Measurements from ENCODE around the gene GOLPH3L.
"Not testable (repeated sequence)": the region's sequence is repeated elsewhere in the genome, so short reads cannot be mapped to it uniquely, and the experiment has no call there.

Gene GOLPH3L
- 10.7 reads per million, percentile 33 among the genes with 10 or more reads in this experiment for total RNA-seq

DNA sequence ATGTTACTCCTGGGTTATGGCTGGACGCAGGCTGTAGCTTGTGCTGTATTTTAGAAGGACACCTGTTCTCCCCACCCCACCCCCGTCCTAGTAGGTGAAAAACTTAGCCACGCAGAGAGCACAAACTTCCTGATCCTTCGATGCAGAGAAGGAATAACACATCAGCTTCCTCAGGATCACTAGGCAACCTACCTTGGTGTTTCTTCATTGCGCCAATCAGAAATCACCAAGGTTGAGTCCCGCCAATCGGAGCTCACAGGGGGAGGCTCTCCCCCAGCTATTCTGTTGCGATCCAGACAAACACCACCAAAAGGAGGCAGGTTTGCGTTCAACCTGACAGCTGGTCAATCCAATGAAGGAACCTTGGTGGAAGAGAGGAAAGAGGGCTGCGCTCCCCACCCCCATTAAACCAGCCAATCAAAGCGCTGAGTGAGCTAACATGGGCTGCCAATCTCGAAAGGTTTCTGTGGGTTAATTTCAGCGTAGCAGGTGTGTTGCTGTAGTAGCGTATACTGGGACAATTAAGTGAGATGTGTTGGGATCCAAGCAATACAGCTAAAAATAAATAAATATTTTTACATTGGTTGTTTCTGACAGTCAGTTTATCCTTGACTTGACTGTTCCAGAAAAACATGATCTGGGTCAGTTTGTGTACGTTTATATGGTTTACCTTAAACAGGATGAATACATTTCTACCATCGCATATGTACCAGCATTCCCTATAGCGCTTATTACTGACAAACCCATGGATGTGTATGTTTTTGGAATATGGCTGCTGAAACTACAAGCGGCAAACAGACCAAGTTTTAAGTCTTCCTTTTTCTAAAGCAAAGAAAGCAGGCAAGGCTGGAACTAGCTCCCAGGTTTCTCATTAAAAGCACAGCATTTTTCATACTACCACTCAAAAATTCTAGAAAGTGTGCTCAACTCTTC is at the start of gene GOLPH3L:
Gene GOLPH3L, minus strand, starts transcription at position 160 of the 933 bp plus-strand sequence. CDS start 2,316 bp downstream, outside the sequence.
- DNase-seq = peak; percentile 87

DNA sequence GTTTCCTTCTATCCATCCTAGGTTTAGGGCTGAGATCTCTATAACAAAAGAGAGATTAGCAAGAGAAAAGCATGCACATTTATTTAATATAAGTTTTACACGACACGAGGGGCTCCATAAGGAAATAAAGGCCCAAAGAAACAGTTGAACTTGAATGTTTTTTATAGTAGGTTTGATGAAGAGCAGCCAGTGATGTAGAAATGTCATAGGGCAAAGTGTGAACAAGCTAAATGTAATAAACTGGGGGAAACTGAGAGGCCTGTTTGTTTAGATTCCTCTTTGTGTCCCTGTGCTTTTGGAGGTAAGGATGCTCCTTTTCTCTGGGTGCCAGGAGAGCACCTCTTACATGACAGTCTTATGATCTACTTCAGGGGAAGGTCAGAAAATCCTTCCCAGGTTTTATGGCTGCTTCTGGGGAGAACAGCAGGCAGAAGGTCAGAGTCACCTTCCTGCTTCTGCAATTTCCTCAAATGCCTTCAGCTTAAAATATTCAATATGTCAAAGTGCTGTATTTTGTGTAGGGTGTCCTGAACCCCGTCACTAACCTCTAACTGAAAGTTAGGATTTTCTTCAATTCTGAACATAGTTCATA is 33.3 kb upstream of the GOLPH3L start:
- DNase-seq = no peak

DNA sequence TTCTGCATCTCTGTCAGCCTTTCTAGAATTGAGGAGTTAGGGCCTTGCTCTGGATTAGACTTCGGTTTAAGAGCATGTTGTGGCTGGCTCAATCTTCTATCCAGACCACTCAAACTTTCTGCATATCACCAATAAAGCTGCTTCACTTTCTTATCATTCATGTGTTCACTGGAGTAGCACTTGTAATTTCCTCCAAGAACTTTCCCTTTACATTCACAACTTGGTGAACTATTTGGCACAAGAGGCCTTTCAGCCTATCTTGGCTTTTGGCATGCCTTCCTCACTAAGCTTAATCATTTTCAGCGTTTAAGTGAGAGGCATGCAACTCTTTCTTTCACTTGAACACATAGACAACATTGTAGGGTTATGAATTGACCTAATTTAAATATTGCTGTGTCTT is 27.4 kb upstream of the GOLPH3L start:
- DNase-seq = no peak

DNA sequence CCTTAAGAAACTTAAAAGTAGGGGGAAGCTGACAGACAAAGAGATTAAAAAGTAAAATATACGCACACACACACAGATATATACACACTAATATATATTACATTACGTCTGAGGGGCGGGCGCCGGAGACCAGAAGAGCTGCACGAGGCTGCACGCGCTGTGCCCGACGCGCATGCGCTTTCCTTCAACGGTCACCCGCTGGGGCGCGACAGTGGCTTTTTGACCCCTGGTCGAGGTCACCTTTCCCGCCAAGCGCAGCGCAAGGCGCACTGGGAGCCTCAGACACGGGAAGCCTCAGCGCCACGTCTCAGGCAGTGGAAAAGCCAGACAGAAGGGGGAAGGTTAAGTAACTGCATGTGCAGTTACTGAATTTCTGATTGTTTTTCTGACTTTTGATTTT is 23.7 kb upstream of the GOLPH3L start, which contains the start of gene HORMAD1:
Gene HORMAD1, minus strand, starts transcription at position 193 of the 400 bp plus-strand sequence. CDS start 1,390 bp downstream, outside the sequence.
- DNase-seq = no peak

DNA sequence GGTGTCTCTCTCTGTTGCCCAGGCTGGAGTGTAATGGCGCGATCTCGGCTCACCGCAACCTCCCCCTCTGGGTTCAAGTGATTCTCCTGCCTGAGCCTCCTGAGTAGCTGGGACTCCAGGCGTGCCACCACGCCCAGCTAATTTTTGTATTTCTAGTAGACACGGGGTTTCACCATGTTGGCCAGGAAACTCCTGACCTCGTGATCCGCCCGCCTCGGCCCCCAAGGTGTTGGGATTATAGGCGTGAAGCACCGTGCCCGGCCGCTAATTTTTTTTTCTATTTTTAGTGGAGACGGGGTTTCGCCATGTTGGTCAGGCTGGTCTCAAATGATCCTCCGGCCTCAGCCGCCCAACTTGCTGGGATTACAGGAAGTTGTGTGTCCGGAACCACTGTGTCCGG is 23.1 kb upstream of the GOLPH3L start:
- DNase-seq = no peak

DNA sequence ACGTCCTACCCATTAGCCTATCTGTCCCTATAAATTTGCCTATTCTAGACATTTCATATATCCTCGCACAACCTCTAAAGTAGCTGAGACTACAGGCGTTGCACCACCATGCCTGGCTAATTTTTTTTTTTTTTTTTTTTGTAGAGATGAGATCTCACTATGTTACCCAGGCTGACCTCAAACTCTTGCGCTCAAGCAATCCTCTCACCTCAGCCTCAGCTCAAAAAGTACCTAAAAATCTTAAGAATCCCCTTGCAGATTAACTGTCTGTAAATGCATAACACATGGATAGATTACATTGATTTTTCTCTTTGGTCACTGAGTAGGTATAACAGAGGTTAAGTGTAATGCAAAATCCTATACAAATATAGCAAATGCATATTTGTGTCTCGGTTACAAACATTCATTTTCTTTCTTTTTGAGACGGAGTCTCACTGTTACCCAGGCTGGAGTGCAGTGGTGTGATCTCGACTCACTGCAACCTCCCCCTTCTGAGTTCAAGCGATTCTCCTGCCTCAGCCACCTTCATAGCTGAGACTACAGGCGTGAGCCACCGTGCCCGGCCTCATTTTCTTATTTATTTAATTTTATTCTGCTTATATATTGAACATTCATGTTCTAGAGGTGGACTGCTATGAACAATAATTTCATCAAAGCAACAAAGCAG is 21.4 kb upstream of the GOLPH3L start:
- no peak for DNase-seq

DNA sequence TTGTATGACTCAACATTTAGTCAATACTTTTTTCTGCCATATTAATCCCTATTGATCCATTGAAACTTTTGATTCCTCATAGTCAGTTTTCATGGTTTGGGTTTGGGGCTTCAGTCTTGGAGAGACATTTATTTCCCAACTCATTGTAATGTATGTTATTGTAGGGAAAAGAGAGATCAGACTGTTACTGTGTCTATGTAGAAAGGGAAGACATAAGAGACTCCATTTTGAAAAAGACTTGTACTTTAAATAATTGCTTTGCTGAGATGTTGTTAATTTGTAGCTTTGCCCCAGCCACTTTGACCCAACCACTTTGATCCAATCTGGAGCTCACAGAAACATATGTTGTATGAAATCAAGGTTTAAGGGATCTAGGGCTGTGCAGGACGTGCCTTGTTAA is 12.1 kb upstream of the GOLPH3L start:
- DNase-seq = not testable (repeated sequence)

DNA sequence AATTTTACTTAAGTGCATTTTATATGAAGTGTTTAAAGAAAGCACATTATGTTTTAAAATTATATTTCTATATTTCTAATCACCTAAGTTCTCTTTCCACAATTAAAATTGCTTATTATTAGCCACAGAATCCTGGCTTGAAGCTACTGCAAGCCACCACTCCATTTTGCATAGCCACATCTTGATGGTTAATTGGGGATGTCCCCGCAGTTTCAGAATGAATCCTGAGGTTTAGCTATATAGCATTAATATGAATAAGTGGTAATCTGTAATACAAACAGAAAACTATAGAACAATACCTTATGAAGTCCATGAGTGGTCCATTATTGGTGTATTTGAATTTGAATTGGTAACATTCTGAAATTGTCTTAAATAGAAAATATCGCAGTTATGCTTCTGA is 11.6 kb upstream of the GOLPH3L start:
- DNase-seq = no peak

DNA sequence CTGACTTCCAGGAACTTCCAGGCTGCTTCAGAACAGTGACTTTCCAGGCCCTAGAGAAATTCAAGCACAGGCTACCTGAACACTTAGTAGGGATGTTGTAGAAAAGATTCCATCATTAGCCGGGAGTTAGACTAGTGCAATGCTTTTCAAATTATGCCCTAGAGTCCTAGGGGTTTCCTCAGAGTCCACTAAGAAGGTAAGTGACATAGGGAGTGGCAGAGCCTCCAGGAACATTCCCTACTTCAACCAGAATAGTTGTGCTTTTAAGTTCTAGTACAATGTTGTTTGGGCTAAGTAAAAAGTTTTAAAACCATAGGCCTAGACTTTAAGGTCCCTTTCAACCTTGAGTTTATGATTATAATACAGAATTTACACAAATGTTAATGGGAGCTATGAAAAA is 9.1 kb upstream of the GOLPH3L start:
- DNase-seq = no peak

DNA sequence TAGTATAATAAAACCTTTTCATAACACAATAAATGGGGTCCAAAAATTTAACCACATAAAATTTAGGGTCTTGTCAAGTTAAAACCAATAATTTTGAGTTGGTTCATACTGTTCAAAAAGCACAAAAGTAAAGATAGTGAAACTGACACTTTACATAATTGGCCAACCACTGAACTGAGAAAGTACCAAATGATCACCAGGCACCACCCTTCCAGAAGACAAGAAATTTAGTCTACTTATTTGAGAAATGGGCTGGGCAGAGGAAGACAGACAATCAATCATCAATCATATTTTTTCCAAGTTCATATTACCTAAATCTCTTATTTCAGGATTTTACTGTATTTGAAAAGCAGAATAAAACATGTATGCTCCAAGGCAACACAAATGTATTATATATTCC is 6.5 kb upstream of the GOLPH3L start:
- DNase-seq = no peak

DNA sequence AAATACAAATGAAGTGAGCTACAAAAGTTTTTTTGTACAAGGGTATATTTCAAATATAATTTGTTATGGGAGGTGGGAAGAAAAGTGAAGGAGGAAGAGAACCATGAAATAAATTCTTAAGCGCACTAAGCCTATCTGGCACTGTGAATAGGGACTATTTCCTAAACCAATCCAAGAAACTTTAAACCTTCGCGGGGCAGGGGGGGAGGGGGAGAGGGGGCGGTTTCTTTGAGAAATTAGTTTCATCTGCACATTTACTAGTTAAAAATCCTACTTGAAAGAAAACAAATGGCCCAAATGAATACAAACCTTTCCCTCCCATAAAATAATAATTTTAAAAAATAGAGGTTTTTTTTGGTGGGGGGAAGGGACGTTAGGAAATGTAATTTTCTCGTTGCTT is 364 bp downstream of the GOLPH3L start:
- no peak for DNase-seq

DNA sequence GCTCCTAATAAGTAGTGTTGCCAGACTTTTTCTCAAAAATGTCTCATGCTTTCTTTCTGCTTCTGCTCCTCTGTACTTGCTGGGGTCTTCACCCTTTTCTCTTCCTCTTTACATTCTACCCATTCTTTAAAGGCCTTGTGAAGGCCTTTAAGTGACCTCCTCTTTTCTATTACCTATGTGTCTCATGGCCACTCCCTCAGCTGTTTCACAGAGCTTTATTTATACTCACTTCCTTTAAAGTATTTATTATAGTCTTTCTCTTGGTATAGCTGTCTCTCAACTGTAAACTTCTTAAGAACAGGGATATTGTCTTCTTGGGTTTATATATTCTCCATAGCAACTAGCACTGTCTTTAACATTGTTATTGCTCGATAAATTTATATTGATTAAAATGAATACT is 792 bp downstream of the GOLPH3L start:
- DNase-seq = no peak

DNA sequence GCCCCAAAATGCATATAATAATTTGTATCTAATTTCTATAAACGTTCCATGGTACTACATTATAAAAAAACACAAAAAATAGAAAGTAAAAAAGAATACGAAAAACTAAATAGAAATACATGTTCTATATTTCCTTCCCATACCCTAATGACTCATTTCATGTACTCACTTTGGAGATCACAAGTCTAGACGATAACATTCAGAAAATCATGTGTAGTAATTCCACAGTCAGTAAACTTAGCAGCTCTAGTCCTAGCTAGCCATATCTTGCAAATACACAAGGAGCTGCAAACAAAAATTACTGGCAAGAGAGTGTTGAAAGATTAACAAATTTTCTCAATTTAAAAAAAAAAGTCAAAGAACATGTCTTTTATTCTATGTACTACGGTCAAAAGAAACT is 1.4 kb downstream of the GOLPH3L start:
- DNase-seq = no peak

DNA sequence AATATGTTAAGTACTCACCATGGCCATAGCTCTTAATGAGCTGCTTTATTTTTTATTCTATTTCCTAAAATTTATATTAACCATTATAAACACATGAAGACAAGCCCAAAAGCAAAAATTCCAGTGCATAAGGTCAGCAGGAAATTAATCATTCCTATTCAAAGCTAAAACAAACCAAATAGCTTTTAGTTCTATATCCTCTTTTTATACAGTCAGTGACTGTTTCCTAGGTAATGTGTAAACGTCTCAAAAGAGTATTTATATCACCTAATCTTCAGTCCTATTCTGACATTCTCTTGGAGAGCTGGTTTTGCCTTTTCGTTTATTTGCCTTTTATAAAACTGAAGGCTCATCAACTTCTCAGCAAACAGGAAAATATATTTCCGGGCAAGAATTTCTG is 4.2 kb downstream of the GOLPH3L start:
- DNase-seq = no peak

DNA sequence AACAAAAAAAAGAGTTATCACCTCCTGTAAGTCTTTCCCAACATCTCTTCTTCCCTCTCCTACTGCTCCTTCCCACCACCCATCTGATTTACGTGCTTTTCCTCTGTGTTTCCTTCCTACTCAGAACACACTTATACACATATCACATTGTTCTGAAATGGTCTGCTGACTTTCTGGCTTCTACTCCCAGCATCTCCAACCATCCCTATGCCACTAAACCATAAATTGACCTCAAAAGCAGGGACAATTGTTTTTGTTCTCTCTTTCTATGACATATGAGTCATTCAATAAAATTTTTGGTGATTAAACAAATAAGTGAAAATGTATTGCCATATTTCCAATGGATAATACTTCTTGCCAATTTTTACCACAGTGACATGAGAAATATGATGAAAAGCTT is 8.2 kb downstream of the GOLPH3L start:
- DNase-seq = no peak

DNA sequence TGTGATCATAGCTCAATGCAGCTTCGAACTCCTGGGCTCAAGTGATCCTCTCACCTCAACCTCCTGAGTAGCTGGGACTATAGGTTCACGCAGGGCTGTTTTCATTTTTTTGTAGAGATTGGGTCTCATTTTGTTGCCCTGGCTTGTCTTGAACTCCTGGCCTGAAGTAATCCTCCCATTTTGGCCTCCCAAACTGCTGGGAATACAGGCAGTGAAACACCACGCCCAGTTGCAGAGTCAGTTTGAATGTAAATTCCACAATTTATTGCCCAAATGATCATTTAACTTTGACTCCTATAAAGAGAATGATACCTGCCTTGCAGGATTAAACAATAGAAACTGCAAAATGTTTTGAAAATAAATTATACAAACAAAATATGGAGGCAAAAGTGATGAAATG is 10.7 kb downstream of the GOLPH3L start:
- DNase-seq = no peak

DNA sequence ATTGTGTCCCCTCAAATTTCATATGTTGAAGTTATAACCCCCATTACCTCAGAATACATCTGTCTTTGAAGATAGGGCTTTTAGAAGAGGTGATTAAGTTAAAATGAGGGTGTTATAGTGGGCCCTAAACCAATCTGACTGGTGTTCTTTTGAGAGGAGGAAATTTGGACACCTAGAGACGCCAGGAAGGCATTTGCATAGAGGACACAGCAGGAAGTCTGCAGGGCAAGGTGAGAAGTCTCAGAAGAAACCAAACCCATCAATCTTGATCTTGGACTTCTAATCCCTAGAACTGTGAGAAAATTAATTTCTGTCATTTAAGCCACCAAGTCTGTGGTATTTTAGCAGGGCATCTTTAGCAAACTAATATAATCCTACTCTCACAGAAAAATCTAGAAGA is 13.0 kb downstream of the GOLPH3L start:
- DNase-seq = no peak

DNA sequence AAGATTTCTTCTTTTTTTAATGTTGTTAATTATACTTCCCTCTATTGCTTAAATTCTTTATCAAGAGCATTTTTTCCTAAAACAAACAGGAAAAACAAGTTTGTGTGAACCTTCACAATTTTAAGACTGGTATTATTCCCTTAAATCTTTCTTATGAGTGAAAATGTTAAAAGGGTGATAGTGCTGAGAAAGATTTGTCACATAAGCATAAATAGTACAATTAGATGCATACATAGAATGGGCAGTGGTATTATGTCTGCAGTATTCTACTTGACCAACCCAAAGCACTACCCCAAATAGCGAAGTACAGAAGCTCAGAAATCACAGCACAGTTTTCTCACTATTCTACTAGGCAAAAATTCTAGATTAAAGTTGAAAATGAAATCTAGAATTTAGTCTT is 18.0 kb downstream of the GOLPH3L start:
- DNase-seq = no peak

DNA sequence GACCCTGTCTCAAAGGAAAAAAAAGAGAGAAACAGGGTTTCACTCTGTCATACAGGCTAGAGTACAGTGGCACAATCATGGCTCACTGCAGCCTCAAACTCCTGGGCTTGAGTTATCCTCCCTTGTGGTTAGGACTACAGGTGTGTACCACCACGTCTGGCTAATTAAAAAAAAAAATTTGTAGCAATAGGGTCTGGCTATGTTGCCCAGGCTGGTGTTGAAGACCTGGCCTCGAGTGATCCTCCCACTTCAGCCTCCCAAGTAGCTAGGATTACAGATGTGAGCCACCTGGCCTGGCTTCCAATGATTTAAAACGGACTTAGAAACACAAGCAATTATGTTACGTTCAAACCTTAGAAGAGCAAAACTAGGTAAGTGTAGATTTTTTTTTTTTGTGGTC is 22.1 kb downstream of the GOLPH3L start:
- DNase-seq = no peak

DNA sequence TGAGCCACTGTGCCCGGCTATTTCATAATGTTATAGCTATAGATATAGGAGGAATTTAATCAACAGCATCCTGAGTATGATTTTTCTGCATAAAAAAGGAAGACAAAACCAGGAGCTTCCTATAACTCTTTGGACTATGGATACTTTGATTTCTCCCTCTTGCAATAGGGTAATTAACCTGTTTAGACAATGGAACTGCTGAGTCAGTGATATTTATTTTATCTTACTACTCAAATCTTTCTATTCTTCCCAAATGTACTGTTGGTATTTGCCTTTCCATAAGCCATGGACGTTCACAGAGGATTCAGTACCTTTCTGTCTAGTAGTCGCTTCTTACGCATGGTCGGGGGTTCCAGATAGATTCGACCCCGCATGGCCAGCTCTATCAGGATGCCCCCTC is 33.6 kb downstream of the GOLPH3L start:
- DNase-seq = no peak

DNA sequence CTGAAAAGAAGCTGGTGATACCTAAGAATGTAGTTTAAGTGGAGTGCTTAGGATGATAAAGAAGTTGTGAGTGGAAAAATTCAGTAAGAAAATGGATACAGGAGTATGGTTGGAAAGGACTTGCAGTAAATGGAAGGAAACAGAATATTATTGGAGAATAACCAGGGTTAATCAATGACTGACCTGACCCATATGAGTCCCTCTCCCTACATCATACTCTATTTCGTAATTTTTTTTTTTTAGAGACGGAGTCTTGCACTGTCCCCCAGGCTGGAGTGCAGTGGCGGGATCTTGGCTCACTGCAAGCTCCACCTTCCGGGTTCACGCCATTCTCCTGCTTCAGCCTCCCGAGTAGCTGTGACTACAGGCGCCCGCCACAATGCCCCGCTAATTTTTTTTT is 34.1 kb downstream of the GOLPH3L start:
- no peak for DNase-seq

DNA sequence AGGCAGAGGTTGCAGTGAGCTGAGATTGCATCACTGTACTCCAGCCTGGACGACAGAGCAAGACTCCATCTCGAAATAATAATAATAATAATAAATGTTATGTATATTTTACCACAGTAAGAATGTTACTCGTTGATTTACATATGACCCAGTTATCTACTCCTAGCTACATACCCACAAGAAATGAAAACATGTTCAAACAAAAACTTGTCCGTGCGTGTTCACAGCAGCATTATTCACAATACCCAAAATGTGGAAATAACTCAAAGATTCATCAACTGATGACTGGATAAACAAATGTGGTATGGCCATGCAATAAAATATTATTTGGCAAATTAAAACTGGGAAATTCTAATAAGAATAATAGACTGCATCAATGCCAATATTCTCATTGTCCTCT is 35.8 kb downstream of the GOLPH3L start:
- DNase-seq = no peak

DNA sequence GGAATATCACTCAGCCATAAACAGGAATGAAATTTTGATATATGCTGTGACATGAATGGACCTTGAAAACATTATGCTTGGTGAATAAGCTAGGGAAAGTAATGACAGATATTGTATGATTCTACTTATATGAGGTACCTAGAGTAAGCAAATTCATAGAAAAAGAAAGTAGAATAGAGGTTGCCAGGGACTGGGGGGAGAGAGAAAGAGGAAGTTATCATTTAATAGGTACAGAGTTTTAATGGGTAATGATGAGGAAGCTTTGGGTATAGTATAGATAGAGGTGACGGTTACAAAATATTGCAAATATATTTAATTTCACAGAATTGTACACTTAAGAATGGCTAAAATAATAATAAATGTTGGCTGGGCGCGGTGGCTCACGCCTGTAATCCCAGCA is 36.4 kb downstream of the GOLPH3L start:
- no peak for DNase-seq

DNA sequence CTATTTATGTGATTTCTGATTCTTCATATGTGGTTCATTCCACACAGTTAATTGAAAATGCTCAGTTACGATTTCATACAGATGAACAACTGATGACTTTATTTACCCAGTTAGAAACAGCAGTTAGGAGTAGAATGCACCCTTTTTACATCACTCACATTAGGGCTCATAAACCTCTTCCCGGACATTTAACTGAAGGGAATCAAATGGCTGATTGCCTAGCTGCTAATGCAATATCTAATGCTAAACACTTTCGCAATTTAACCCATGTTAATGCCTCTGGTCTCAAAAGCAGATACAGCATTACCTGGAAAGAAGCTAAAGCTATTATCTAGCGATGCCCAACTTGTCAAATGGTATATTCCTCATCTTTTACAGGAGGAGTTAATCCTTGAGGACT is 39.9 kb downstream of the GOLPH3L start:
- not testable (repeated sequence) for DNase-seq

Measured in effector CD4-positive, alpha-beta T cell (primary cell).